HFF-Myc (cell line): Measurements from ENCODE around the gene CIP2A.

Source experiments
- DNase-seq: peaks from one replicate; pipeline ENCODE4 v3.0.0-alpha.2; 2011; ENCODE audit warnings: low read depth; ENCODE audit errors: extremely low read depth
- H3K4me3 ChIP-seq: replicated peaks from 2 replicates; pipeline ENCODE4 v1.5.1; 2011; ENCODE audit warnings: low read depth, mild to moderate bottlenecking, control low read depth, low read length
- TF ChIP-seq, protein P1 (sequence below): IDR thresholded peaks from 2 replicates; pipeline ENCODE4 v1.5.1; 2012; ENCODE audit warnings: mild to moderate bottlenecking, low read depth, low read length, control low read depth; ENCODE audit errors: missing control alignments

CIP2A gene

DNA sequence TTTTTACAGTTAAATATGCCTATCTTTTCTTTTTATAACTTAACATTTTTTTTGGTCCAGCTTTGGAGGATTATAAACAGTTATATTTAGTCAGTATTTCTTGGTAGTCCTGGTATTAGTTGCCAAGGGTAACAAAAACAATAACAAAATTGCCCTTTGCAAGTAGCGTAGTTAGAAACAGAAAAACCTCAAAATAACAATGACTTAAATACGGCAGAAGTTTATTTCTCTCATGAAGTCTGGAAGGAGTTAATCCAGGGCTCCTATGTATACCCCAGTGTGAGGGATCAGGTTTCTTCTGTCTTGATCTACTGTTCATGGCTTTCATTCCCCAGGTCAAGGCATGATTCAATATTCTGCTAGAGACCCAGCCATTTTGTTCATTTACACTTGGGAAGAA, 64.7 kb downstream of the CIP2A start:
- no peak overlapping the region for H3K4me3 ChIP-seq
- TF ChIP-seq, protein P1, sequence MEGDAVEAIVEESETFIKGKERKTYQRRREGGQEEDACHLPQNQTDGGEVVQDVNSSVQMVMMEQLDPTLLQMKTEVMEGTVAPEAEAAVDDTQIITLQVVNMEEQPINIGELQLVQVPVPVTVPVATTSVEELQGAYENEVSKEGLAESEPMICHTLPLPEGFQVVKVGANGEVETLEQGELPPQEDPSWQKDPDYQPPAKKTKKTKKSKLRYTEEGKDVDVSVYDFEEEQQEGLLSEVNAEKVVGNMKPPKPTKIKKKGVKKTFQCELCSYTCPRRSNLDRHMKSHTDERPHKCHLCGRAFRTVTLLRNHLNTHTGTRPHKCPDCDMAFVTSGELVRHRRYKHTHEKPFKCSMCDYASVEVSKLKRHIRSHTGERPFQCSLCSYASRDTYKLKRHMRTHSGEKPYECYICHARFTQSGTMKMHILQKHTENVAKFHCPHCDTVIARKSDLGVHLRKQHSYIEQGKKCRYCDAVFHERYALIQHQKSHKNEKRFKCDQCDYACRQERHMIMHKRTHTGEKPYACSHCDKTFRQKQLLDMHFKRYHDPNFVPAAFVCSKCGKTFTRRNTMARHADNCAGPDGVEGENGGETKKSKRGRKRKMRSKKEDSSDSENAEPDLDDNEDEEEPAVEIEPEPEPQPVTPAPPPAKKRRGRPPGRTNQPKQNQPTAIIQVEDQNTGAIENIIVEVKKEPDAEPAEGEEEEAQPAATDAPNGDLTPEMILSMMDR: no peak
- peak; percentile 2 for DNase-seq

DNA sequence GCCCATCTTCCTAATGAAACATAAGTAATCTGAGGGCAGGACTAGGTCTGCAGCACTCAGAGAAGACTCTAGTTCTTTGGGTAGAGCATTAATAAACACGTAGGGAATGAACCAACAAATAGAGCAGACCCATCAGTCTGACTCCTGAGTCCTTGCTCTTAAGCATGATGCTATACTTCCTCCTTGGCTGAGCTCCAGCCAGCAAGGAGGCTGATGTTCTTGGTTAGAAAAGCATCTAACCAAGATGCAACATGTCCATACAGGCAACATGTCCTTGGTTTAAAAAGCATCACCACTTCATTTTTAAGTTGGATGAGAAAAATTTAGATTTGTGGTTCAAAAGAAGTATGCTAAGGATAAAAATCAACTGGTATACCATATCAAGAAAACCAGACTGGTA, 70.3 kb downstream of the CIP2A start:
- no peak for DNase-seq
- TF ChIP-seq, protein P1: no peak
- no peak overlapping the region for H3K4me3 ChIP-seq

DNA sequence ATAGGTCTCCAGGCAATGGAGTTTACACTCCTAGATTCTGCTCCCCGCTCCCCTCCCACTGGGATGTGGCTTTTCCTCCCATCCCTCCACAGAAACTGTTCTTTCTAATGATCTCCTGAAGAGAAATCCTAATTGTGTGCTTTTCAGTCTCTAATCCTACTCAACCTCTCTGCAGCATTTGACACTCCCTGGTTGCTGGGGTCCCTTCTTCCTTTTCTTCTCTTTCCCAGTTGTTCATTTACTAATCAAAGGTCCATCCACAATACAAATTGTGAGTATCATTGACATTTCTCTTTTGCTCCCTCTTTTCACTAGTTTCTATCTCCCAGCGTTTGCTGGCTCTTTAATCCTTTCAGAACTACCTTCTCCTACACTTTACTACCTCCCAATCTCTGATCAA, 72.4 kb downstream of the CIP2A start:
- TF ChIP-seq, protein P1: no peak
- no peak for DNase-seq

DNA sequence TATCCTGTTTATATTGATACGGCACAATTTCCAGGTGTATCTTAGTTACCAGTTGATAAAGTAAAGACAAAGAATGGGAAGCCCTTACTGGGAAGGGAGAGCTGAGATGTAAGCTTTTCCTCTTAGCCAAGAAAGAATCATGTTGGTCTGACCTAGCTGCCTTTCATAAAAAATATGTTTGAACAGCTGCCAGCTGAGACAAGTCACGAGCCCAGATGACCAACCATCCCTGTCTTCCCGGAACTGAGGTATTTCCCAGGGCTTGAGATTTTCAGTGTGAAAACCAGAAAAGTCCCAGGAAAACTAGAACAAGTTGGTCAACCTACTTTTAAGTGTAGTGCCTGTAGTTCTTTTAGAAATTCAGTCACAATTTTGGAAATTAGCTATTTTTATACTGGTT, 75.3 kb downstream of the CIP2A start:
- H3K4me3 ChIP-seq: no peak overlapping the region
- no peak for DNase-seq
- TF ChIP-seq, protein P1: no peak

More for the DNA sequence above, 72.4 kb downstream of the CIP2A start:
- no peak overlapping the region for H3K4me3 ChIP-seq

DNA sequence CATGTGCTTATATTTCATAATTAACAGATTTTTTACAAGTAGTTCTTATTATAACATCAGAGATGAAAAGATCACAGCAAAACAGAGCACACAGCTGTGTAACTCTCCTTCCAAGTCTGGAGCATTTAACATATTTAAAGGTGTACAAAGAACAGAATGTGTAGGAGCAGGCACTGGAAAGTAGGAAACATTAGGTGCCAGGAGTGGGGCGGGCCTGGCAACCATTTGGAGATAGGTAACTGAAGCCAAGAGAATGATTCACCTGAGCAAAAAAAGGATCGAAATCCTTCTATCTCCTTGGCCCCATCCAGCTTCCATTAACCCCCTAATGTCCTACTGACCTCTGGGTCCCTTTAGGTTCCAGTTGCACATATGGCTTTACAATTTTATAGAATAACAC, 76.6 kb downstream of the CIP2A start:
- no peak overlapping the region for H3K4me3 ChIP-seq

DNA sequence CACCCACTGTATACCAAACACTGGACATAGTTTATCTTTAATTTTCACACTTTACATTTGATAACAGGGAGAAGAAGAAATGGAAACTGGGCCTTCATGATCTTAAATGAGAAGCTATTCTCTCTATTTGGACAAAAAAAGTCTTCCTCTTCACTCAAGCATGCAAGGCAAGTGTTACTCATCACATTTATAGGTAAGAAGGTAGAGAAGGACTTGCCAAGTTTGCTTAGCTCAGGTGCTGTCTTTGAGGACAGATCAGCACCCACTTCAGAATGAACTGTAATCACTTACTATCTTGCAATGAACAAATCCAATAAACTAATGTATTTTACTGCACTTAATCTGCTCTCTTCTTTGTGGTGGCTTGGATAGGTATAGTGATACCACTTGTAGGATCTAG, 77.7 kb downstream of the CIP2A start:
- no peak overlapping the region for H3K4me3 ChIP-seq
- no peak for DNase-seq
- TF ChIP-seq, protein P1: no peak

More for the DNA sequence above, 76.6 kb downstream of the CIP2A start:
- TF ChIP-seq, protein P1: no peak
- no peak for DNase-seq

DNA sequence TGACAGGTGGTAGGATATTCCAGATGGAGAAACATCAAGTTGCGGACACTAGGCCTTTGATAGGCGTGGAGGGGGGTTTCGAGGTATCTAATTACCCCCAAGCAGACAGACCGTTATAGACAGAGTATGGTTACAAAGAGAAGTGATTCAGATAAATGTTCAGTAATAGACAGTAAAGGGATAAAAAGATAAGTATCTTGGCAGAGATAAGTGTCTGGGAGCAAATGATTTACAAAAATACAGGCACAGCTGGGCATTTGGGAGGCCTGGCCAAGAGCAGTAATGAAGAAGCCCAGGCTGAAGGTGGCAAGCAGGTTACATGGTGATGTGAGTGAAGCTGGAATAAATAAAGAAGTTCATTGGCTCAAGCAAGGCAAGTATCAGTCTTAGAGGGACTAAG, 78.2 kb downstream of the CIP2A start:
- no peak for DNase-seq
- H3K4me3 ChIP-seq: no peak overlapping the region
- TF ChIP-seq, protein P1: no peak
